Measurements from ENCODE around the gene SFMBT1. TPM values are rescaled to one million over a fixed set of nuclear protein-coding genes. Genes with fewer than 3 reads are reported as not detected.

The SFMBT1 gene
- polyA plus RNA-seq, 2 of the 4 experiments (the other 2 are of a cell fraction): 7.0 to 9.9 TPM

- no peaks in the 10 kb centered on the region for H3K9me3 ChIP-seq
- H3K27ac ChIP-seq: no peak overlapping the region
- H3K4me3 ChIP-seq: no peak overlapping the region
- no peak for FAIRE-seq
- peak in 1 of 2 experiments; percentile 35 for DNase-seq (ENCODE audit: low read depth in 1 of 2, low spot score in 1 of 2)
- TF ChIP-seq, protein P1, sequence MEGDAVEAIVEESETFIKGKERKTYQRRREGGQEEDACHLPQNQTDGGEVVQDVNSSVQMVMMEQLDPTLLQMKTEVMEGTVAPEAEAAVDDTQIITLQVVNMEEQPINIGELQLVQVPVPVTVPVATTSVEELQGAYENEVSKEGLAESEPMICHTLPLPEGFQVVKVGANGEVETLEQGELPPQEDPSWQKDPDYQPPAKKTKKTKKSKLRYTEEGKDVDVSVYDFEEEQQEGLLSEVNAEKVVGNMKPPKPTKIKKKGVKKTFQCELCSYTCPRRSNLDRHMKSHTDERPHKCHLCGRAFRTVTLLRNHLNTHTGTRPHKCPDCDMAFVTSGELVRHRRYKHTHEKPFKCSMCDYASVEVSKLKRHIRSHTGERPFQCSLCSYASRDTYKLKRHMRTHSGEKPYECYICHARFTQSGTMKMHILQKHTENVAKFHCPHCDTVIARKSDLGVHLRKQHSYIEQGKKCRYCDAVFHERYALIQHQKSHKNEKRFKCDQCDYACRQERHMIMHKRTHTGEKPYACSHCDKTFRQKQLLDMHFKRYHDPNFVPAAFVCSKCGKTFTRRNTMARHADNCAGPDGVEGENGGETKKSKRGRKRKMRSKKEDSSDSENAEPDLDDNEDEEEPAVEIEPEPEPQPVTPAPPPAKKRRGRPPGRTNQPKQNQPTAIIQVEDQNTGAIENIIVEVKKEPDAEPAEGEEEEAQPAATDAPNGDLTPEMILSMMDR (IDR thresholded peaks at IDR 0.05): peak; percentile 15; the same call in 1 of the 3 replicates
- TF ChIP-seq KDM5A (IDR thresholded peaks at IDR 0.05): no peak
- TF ChIP-seq HEYL (CRISPR knock-in tag; IDR thresholded peaks at IDR 0.05): no peak
- TF ChIP-seq RAD21 (conservative IDR thresholded peaks at IDR 0.05 in 1 of 2, IDR thresholded peaks at IDR 0.05 in 1 of 2): peak; percentile 24 to 49; a peak in 4 of 5 replicates
- no peak for TF ChIP-seq EHMT2 (IDR thresholded peaks at IDR 0.05; ENCODE audit: low read depth)
- no peak for TF ChIP-seq REST (IDR thresholded peaks at IDR 0.05)
- no peak for TF ChIP-seq HMGXB4 (CRISPR knock-in tag; IDR thresholded peaks at IDR 0.05; ENCODE audit: borderline replicate concordance)
- TF ChIP-seq NFE2L2 (conservative IDR thresholded peaks at IDR 0.05; ENCODE audit: low read length): no peak
- TF ChIP-seq HES2 (IDR thresholded peaks at IDR 0.05): no peak
- CTCF ChIA-PET: interaction anchor here (1.0 to 1.2 kb wide), 2 partner anchors 10 to 12 kb away, joined by 3 read pairs; no protein-coding TSS in a partner anchor
- ATAC-seq: no peak
- H3K4me2 ChIP-seq: no peak overlapping the region
- H3K4me1 ChIP-seq: no peaks in the 10 kb centered on the region
- WGBS (ENCODE audit: missing lambda C conversion rate): 47% methylated on average over 3 of the region's 3 CpGs
- POLR2A ChIA-PET: no interaction called here
Observed at GRCh38 chr3:52986938-52987337, 58.9 kb downstream of the SFMBT1 start.

- H3K4me1 ChIP-seq: no peaks in the 10 kb centered on the region
- H3K4me2 ChIP-seq: no peak overlapping the region
- ChIA-PET POLR2A (interaction anchor here (0.6 kb wide), 1 partner anchor 10 kb away, joined by 4 read pairs; no protein-coding TSS in a partner anchor), CTCF (interaction anchor here (0.7 to 1.2 kb wide), 3 partner anchors 9 to 781 kb away, joined by 3 read pairs; no protein-coding TSS in a partner anchor)
- TF ChIP-seq, protein P1 (IDR thresholded peaks at IDR 0.05): no peak
- TF ChIP-seq, protein P2, sequence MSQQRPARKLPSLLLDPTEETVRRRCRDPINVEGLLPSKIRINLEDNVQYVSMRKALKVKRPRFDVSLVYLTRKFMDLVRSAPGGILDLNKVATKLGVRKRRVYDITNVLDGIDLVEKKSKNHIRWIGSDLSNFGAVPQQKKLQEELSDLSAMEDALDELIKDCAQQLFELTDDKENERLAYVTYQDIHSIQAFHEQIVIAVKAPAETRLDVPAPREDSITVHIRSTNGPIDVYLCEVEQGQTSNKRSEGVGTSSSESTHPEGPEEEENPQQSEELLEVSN (IDR thresholded peaks at IDR 0.05; ENCODE audit: borderline replicate concordance, low read depth): no peak
- TF ChIP-seq HDAC2 (IDR thresholded peaks at IDR 0.05) (no peak), FOSB (CRISPR knock-in tag; IDR thresholded peaks at IDR 0.05) (no peak), JUN (IDR thresholded peaks at IDR 0.05) (no peak), POLR2AphosphoS2 (conservative IDR thresholded peaks at IDR 0.05; ENCODE audit: low read length) (no peak), RARB (CRISPR knock-in tag; IDR thresholded peaks at IDR 0.05) (no peak), PHF8 (IDR thresholded peaks at IDR 0.05; ENCODE audit: borderline replicate concordance, low read depth) (no peak), CHD4 (IDR thresholded peaks at IDR 0.05; ENCODE audit: borderline replicate concordance) (no peak), CEBPB (IDR thresholded peaks at IDR 0.05) (no peak), CBX8 (IDR thresholded peaks at IDR 0.05) (no peak), ZC3H11A (IDR thresholded peaks at IDR 0.05) (no peak), SREBF2 (IDR thresholded peaks at IDR 0.05) (no peak)
- FAIRE-seq (no peak), ATAC-seq (no peak), DNase-seq (ENCODE audit: low read depth in 1 of 2, low spot score in 1 of 2) (no peak)
- no peak overlapping the region for H3K4me3 ChIP-seq
- no peak overlapping the region for H3K27ac ChIP-seq
- H3K9me3 ChIP-seq: no peaks in the 10 kb centered on the region
- WGBS (ENCODE audit: missing lambda C conversion rate): 93% methylated on average over 1 of the region's 1 CpG
Observed at GRCh38 chr3:52986049-52986448, 59.8 kb downstream of the SFMBT1 start.
